DMS114 treated with DMSO at 0.1 percent for 48 hours (cell line): ENCODE results near the gene ZNRF4.

Source experiments
- DNase-seq: peaks from one replicate; lab custom pipeline; 2025; ENCODE audit not compliant: unreplicated experiment; lab: John Stamatoyannopoulos, UW

The ZNRF4 gene

DNA sequence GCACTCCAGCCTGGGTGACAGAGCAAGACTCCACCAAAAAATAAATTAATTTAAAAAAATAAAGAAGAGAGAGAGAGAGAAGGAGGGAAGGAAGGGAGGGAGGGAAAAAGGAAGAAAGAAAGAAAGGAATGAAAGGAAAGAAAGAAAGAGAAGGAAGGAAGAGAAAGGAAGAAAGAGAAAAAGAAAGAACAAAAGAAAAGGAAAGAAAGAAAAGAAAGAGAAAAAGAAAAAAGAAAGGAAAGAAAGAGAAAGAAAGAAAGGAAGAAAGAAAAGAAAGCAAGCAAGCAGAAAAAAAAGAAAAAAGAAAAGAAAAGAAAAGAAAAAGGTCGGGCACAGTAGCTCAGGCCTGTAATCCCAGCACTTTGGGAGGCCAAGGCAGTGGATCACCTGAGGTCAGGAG lies 14.9 kb upstream of the ZNRF4 start:
- no peak for DNase-seq

GRCh38 chr19:5443723-5444122 lies 11.5 kb upstream of the ZNRF4 start:
- DNase-seq: no peak

- DNase-seq: no peak
Observed at GRCh38 chr19:5444431-5444830, 10.8 kb upstream of the ZNRF4 start.

GRCh38 chr19:5445071-5445470 lies 10.1 kb upstream of the ZNRF4 start:
- DNase-seq: no peak

DNA sequence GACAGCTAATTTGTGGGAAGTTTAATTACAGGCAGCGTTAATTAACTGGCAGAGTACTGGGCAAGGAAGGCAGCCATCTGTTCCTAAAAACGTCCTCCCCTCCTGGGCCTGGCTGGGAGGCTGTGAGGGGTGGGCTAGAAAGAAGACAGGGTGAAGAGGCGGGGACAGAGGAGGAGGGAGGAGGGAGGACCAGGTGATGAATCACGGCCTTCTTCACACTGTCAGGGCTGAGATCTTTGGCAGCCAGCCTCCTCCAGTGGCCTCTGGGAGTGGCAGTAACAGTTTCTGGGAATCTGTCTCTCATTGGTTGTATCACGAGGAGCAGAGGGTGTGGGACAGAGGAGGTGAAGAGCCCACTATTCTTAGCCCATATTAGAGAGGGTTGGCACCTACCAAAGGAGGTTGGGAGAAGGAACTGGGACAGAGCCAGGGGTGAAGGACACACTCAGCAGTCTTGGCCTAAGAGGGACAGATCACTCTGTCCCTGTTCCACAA lies 9.6 kb upstream of the ZNRF4 start:
- DNase-seq: no peak

GRCh38 chr19:5447700-5448311 lies 7.4 kb upstream of the ZNRF4 start:
- DNase-seq: no peak

GRCh38 chr19:5448374-5448773 lies 6.8 kb upstream of the ZNRF4 start:
- DNase-seq: no peak

- DNase-seq: no peak
Observed at GRCh38 chr19:5450482-5451126, 4.6 kb upstream of the ZNRF4 start.

- DNase-seq: no peak
Observed at GRCh38 chr19:5451494-5451893, 3.7 kb upstream of the ZNRF4 start.

- DNase-seq: no peak
Observed at GRCh38 chr19:5452594-5453565, 2.3 kb upstream of the ZNRF4 start.

DNA sequence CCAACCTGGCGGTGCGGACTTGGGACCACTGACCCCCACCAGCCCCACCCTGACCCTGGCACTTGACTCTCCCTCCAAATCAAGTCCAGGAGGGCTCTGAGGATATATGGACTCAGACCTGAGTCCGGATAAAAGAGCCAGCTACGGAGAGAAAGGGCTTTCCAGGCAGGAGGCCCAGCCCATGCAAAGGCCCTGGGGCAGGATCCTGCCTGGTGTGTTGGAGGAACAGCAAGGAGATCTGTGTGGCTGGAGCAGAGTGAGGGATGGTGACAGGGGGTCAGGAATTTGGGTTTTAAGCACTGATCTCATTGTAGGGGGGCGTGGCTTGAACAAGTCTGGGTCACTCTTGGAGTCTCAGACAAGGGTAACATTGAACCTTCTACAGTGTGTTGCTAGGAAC lies 474 bp upstream of the ZNRF4 start:
- no peak for DNase-seq

- DNase-seq: no peak
Observed at GRCh38 chr19:5456130-5456840, 1.1 kb downstream of the ZNRF4 start.

- no peak for DNase-seq
Observed at GRCh38 chr19:5456841-5457200, 1.6 kb downstream of the ZNRF4 start.

DNA sequence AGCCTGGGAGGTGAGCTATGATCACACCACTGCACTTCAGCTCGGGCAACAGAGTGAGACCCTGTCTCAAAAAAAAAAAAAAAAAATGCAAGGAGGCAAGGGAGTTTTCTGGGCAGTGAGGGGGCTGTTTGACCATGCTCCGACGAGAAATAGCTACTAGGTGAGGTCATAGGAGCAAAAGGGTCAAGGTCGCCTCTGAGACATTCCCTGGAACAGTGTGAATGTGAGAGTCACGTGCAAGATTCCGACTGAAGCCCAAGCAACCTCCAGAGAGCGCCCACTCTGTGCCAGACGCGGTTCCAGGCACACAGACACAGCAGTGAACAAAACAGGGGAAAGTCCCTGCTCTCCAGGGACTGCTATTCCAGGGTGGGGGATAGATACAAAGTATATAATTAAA lies 2.5 kb downstream of the ZNRF4 start:
- no peak for DNase-seq

- DNase-seq: no peak
Observed at GRCh38 chr19:5458420-5458819, 3.2 kb downstream of the ZNRF4 start.

DNA sequence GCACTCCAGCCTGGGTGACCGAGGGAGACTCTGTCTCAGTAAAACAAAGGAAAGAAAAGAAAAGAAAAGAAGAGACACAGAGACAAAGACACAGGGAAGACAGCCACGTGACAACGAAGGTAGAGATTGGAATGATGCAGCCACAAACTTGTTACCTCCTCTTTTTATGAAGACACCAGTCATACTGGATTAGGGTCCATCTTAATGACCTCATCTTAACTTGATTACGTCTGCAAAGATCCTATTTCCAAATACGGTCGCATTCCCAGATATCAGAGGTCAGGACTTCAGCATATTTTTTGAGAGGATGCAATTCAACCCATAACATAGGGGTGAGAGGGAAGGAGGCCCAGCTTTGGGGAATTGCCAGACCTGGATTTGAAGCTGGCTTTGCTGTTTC lies 4.1 kb downstream of the ZNRF4 start:
- no peak for DNase-seq

DNA sequence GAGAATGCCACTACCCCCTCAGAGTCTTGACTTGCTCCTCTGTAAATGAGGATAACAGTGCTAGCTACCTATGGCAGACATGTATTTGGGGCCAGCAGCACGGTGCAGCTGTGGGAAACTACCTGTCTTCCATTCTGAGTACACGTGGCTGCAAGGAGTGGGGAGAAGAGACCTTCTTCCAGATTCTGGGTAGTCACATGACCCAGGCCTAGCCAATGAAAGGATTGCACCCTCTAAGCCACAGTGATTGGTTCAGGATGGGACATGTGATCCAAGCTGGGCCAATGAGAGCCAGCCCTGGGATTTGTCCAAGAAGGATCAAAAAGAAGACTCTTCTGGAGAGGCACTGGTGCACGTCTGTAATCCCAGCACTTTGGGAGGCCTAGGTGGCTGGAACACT lies 5.5 kb downstream of the ZNRF4 start:
- no peak for DNase-seq

DNA sequence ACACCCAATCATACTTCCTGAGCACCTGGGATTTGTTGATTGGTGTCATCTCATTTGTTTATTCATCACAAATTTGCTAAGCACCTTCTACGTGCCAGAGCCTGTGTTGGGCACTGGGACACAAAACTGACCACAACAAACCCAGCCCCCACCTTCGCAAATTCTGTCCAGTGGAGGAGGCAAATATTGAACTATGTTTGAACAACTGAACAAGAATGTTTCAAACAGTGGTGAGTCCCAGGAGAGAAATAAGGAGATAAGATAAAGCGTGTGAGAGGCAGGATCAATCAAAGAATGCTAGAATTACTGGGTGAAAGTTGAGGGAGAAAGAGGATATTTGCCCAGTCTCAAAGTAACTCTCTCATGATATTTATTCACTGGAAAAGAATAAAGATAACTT lies 8.7 kb downstream of the ZNRF4 start:
- no peak for DNase-seq

DNA sequence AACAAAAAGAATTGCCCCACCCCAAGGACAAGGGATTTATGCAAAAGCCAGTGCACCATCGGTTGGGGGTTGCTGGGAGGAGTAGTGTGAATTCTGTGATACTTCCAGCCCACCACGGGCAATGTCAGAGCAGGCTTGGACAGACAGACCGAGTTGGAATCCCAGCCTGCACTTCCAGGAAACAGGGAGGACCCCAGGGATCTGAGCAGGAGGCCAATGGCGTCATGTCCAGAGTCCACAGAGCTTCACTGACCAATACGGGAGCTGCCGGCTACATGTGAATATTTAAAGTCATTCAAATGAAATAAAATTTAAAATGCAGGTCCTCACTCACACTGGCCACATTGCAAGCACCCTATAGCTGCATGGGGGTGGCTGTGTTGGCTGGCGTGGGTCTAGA lies 10.9 kb downstream of the ZNRF4 start:
- no peak for DNase-seq

- no peak for DNase-seq
Observed at GRCh38 chr19:5466814-5467291, 11.6 kb downstream of the ZNRF4 start.

- no peak for DNase-seq
Observed at GRCh38 chr19:5470264-5470671, 15.1 kb downstream of the ZNRF4 start.
